ENCODE results near the gene LRP1. TPM values are rescaled to one million over a fixed set of nuclear protein-coding genes. Genes with fewer than 3 reads are reported as not detected.
A peak's percentile ranks its signal among the peaks of the same experiment; 100 is the strongest.

The LRP1 gene
- polyA plus RNA-seq, 2 donors: 29.6 to 47.6 TPM

DNA sequence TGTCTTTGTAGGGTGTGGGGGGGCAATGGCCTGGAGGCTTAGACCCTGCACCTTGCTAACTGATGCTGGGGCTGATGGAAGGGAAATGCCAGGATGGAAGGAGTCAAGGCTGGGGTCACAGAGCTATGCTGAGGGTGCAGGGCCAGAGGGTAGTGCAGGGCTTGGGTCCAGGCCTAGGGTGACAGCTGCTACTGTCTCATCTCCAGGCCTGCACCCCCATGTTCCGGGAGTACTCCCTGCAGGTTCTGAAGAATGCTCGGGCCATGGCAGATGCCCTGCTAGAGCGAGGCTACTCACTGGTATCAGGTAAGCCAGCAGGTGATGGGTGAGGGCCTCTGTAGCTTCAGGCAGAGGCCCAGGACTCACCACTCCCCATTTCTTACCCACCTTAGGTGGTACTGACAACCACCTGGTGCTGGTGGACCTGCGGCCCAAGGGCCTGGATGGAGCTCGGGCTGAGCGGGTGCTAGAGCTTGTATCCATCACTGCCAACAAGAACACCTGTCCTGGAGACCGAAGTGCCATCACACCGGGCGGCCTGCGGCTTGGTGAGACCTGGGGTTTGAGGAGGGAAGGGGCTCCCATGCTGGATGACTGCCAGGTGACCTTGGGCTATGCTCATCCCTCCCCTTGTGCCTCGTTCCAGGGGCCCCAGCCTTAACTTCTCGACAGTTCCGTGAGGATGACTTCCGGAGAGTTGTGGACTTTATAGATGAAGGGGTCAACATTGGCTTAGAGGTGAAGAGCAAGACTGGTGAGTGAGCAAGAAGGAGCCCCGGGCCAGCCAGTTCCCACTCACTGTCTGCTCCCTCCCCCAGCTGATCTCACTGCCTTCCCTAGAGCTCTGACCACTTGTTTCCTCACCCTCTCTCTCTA lies 105.3 kb downstream of the LRP1 start:
- WGBS, 2 donors: 88 to 89% methylated on average over 15 of the region's 15 CpGs
- Histone ChIP-seq H3K4me1 (ENCODE audit: control insufficient read depth in 2 of 2, insufficient read depth in 2 of 2, low read length in 1 of 2) (peaks cover 7 to 35% of the 10 kb centered on the region in 2 donors), H3K27ac (ENCODE audit: low read depth in 2 of 2, low read length in 1 of 2) (peak overlapping the region in 1 of 2 donors; percentile 11), H3K4me3 (ENCODE audit: low read depth in 1 of 2, low read length in 2 of 2) (no peak overlapping the region), H3K27me3 (ENCODE audit: control insufficient read depth in 1 of 2, insufficient read depth in 2 of 2, low read length in 2 of 2) (no peaks in the 10 kb centered on the region), H3K9me3 (ENCODE audit: control insufficient read depth in 2 of 2, insufficient read depth in 1 of 2, low read depth in 1 of 2, low read length in 1 of 2) (no peaks in the 10 kb centered on the region), H3K36me3 (ENCODE audit: control insufficient read depth in 2 of 2, insufficient read depth in 2 of 2, low read length in 1 of 2) (peaks cover 9 to 34% of the 10 kb centered on the region in 2 donors)

DNA sequence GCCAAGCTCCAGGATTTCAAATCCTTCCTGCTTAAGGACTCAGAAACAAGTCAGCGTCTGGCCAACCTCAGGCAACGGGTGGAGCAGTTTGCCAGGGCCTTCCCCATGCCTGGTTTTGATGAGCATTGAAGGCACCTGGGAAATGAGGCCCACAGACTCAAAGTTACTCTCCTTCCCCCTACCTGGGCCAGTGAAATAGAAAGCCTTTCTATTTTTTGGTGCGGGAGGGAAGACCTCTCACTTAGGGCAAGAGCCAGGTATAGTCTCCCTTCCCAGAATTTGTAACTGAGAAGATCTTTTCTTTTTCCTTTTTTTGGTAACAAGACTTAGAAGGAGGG lies 105.9 kb downstream of the LRP1 start:
- Histone ChIP-seq H3K27me3 (ENCODE audit: control insufficient read depth in 1 of 2, insufficient read depth in 2 of 2, low read length in 2 of 2) (no peaks in the 10 kb centered on the region), H3K4me1 (ENCODE audit: control insufficient read depth in 2 of 2, insufficient read depth in 2 of 2, low read length in 1 of 2) (peaks cover 7 to 39% of the 10 kb centered on the region in 2 donors), H3K27ac (ENCODE audit: low read depth in 2 of 2, low read length in 1 of 2) (peak overlapping the region in 1 of 2 donors; percentile 65), H3K36me3 (ENCODE audit: control insufficient read depth in 2 of 2, insufficient read depth in 2 of 2, low read length in 1 of 2) (peaks cover 9 to 34% of the 10 kb centered on the region in 2 donors), H3K9me3 (ENCODE audit: control insufficient read depth in 2 of 2, insufficient read depth in 1 of 2, low read depth in 1 of 2, low read length in 1 of 2) (no peaks in the 10 kb centered on the region), H3K4me3 (ENCODE audit: low read depth in 1 of 2, low read length in 2 of 2) (no peak overlapping the region)
- WGBS, 2 donors: 66 to 72% methylated on average over 3 of the region's 3 CpGs

DNA sequence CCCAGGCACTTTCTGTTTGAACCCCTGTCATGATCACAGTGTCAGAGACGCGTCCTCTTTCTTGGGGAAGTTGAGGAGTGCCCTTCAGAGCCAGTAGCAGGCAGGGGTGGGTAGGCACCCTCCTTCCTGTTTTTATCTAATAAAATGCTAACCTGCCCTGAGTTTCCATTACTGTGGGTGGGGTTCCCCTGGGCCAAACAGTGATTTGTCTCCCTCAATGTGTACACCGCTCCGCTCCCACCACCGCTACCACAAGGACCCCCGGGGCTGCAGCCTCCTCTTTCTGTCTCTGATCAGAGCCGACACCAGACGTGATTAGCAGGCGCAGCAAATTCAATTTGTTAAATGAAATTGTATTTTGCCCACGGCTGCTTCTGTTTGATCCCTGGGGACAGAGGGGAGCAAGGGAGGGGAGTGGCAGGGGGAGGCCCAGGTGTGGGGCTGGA lies 106.3 kb downstream of the LRP1 start:
- Histone ChIP-seq H3K36me3 (ENCODE audit: control insufficient read depth in 2 of 2, insufficient read depth in 2 of 2, low read length in 1 of 2) (peaks cover 9 to 34% of the 10 kb centered on the region in 2 donors), H3K4me3 (ENCODE audit: low read depth in 1 of 2, low read length in 2 of 2) (no peak overlapping the region), H3K4me1 (ENCODE audit: control insufficient read depth in 2 of 2, insufficient read depth in 2 of 2, low read length in 1 of 2) (peaks cover 7 to 41% of the 10 kb centered on the region in 2 donors), H3K27me3 (ENCODE audit: control insufficient read depth in 1 of 2, insufficient read depth in 2 of 2, low read length in 2 of 2) (no peaks in the 10 kb centered on the region), H3K9me3 (ENCODE audit: control insufficient read depth in 2 of 2, insufficient read depth in 1 of 2, low read depth in 1 of 2, low read length in 1 of 2) (no peaks in the 10 kb centered on the region), H3K27ac (ENCODE audit: low read depth in 2 of 2, low read length in 1 of 2) (peak overlapping the region; percentile 61 to 65)
- 57 to 59% methylated on average over 10 of the region's 10 CpGs for WGBS, 2 donors

DNA sequence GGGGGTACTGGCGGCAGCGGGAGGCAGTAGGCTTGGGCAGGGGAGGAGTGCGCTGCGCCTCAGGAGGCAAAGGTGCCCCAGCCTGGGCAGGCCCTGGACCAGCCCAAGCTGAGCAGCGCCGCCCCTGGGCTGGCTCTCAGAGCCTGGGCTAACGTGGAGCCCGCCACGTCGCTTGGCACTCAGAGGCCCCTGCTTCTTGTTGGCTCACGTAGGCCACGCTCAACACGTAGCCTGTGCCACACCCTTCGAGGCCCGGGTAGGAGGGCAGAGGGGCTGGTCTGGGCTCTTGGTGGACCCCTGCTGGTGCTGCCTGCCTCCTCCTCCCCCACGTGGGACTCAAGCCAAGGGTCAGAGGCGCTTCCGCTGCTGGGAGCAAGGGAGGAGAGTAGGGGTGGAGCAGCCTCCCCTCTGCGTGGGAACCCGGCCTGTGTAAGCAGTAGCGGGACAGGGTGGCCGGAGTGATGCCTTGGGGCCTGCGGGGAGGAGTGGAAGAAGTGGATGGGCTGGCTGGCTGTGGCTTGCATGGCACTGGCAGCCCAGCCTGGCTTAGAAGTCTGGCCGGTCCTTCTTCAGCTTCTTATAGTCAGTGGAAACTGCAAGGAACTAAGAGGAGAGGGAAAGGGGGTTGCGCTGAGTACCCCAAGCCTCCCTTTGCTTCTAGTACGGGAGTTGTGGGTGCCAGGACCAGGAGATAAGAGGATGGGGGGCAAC lies 106.9 kb downstream of the LRP1 start:
- Histone ChIP-seq H3K9me3 (ENCODE audit: control insufficient read depth in 2 of 2, insufficient read depth in 1 of 2, low read depth in 1 of 2, low read length in 1 of 2) (no peaks in the 10 kb centered on the region), H3K36me3 (ENCODE audit: control insufficient read depth in 2 of 2, insufficient read depth in 2 of 2, low read length in 1 of 2) (peaks cover 9 to 34% of the 10 kb centered on the region in 2 donors), H3K27me3 (ENCODE audit: control insufficient read depth in 1 of 2, insufficient read depth in 2 of 2, low read length in 2 of 2) (no peaks in the 10 kb centered on the region), H3K27ac (ENCODE audit: low read depth in 2 of 2, low read length in 1 of 2) (peak overlapping the region; percentile 61 to 65), H3K4me1 (ENCODE audit: control insufficient read depth in 2 of 2, insufficient read depth in 2 of 2, low read length in 1 of 2) (peaks cover 7 to 43% of the 10 kb centered on the region in 2 donors), H3K4me3 (ENCODE audit: low read depth in 1 of 2, low read length in 2 of 2) (peak overlapping the region; percentile 47 to 48)
- WGBS, 2 donors: 45 to 59% methylated on average over 26 of the region's 26 CpGs

DNA sequence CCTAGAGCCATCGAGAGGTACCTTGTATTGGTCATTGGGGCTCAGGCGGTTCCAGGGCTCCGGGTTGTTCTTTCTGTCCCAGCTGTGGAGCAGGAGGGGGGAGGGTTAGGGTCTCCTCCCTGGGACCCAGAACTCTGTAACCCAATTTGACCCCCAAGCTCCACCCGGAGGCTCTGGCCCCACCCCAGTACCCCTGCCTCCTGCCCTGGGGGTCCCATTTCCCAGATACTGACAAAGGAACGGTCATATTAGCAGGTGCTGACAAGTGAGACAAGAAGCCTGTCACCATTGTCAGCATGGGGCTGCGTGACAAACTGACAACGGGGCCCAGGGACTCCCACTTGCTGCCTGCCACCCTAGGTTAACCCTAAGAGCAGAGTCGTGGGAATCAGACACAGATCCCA lies 107.4 kb downstream of the LRP1 start:
- Histone ChIP-seq H3K27me3 (ENCODE audit: control insufficient read depth in 1 of 2, insufficient read depth in 2 of 2, low read length in 2 of 2) (no peaks in the 10 kb centered on the region), H3K4me1 (ENCODE audit: control insufficient read depth in 2 of 2, insufficient read depth in 2 of 2, low read length in 1 of 2) (peaks cover 4 to 43% of the 10 kb centered on the region in 2 donors), H3K36me3 (ENCODE audit: control insufficient read depth in 2 of 2, insufficient read depth in 2 of 2, low read length in 1 of 2) (peaks cover 9 to 34% of the 10 kb centered on the region in 2 donors), H3K9me3 (ENCODE audit: control insufficient read depth in 2 of 2, insufficient read depth in 1 of 2, low read depth in 1 of 2, low read length in 1 of 2) (no peaks in the 10 kb centered on the region), H3K4me3 (ENCODE audit: low read depth in 1 of 2, low read length in 2 of 2) (peak overlapping the region; percentile 47 to 48), H3K27ac (ENCODE audit: low read depth in 2 of 2, low read length in 1 of 2) (peak overlapping the region in 1 of 2 donors; percentile 65)
- WGBS, 2 donors: 51 to 60% methylated on average over 8 of the region's 8 CpGs

DNA sequence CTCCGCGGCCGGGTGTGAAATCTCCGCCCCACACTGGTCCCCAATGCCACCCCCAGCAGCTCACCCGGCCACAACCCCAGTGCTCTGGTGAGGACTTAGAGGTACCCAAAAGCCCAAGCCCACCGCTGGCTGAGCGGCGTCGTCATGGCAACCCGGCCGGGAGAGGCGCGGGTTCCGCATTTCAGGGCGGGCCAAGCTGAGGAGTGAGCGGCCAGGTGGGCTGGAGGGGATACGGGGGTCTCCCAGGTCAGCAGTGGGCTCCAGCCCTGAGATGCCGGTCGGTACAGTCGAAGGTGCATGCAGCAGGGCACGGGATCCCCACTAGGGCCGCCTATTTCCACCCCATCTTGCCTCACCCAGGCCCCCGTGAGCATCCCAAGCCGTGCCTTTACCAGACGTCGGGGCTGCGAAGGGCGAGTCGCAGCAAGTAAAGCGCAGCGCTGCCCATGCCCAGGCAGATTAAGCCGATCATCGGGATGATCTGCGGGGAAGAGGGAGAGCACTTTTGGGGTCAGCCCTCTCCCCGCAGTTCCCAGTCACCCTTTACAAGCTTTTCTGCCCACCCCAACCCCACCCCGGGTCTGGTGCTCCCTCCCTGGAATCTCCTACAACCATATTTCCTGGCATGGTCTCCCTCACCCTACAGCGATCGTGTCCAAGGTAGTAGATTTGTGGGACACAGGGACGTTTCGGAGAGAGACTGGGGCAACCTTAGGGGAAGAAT lies 108.1 kb downstream of the LRP1 start:
- no peaks in the 10 kb centered on the region for H3K27me3 ChIP-seq (ENCODE audit: control insufficient read depth in 1 of 2, insufficient read depth in 2 of 2, low read length in 2 of 2)
- 14 to 18% methylated on average over 36 to 40 of the region's 40 CpGs for WGBS, 2 donors
- peaks cover 9 to 48% of the 10 kb centered on the region in 2 donors for H3K4me1 ChIP-seq (ENCODE audit: control insufficient read depth in 2 of 2, insufficient read depth in 2 of 2, low read length in 1 of 2)
- no peaks in the 10 kb centered on the region for H3K9me3 ChIP-seq (ENCODE audit: control insufficient read depth in 2 of 2, insufficient read depth in 1 of 2, low read depth in 1 of 2, low read length in 1 of 2)
- H3K27ac ChIP-seq (ENCODE audit: low read depth in 2 of 2, low read length in 1 of 2): peak overlapping the region in 1 of 2 donors; percentile 65
- H3K36me3 ChIP-seq (ENCODE audit: control insufficient read depth in 2 of 2, insufficient read depth in 2 of 2, low read length in 1 of 2): peaks cover 9 to 30% of the 10 kb centered on the region in 2 donors
- peak overlapping the region; percentile 47 to 48 for H3K4me3 ChIP-seq (ENCODE audit: low read depth in 1 of 2, low read length in 2 of 2)

DNA sequence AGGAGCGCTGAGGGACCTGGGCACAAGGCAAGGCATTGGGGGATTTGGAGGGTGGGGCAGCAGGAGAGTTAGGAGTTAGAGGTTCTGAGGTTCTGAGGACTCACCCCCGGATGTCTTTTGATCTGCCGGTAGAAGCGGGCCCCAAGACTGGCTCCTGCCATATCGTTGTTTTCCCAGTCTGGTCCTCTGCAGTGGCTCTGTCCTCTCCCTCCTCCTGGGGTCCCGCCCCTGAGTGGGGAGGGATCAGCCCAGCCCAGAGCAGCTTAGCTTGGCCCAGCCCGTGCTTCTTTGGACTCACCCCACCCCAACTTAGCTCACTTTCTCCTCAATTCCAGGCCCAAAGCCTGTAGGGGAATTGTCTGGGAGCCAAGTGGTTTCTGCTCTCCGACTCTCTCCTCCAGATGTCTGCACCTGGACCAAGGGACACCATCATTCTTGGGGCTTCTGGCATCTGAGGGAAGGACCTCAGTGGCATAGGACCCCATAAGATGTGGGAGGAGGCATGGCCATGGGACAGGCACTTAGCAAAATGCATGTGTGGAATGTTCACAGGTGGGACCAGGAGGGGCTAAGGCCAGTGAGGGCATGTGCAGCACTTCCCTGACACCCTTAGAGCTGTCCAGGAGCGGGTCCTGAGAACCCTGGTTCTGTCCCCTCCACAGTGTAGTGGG lies 108.8 kb downstream of the LRP1 start:
- Histone ChIP-seq H3K9me3 (ENCODE audit: control insufficient read depth in 2 of 2, insufficient read depth in 1 of 2, low read depth in 1 of 2, low read length in 1 of 2) (no peaks in the 10 kb centered on the region), H3K4me3 (ENCODE audit: low read depth in 1 of 2, low read length in 2 of 2) (peak overlapping the region; percentile 47 to 48), H3K4me1 (ENCODE audit: control insufficient read depth in 2 of 2, insufficient read depth in 2 of 2, low read length in 1 of 2) (peaks cover 11 to 50% of the 10 kb centered on the region in 2 donors), H3K27ac (ENCODE audit: low read depth in 2 of 2, low read length in 1 of 2) (peak overlapping the region in 1 of 2 donors; percentile 72), H3K36me3 (ENCODE audit: control insufficient read depth in 2 of 2, insufficient read depth in 2 of 2, low read length in 1 of 2) (peaks cover 9 to 23% of the 10 kb centered on the region in 2 donors), H3K27me3 (ENCODE audit: control insufficient read depth in 1 of 2, insufficient read depth in 2 of 2, low read length in 2 of 2) (peaks cover 0 to 1% of the 10 kb centered on the region in 2 donors)
- WGBS, 2 donors: 18 to 20% methylated on average over 9 of the region's 9 CpGs

DNA sequence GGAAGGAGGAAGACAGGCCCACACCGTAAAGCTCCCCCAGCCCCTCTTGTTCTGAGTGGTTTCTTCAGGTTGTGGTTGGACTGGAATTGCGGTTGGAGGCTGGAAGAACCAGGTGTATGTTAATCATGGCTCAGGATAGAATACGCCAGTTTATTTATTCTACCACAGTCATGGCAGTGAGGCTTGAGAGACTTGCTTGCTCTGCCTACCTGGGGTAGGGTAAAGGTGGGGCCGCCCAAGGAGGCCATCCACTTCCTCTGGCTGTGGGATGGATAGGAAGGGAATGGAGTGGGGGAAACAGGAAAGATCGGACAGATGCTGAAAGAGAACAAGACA lies 109.3 kb downstream of the LRP1 start:
- peak overlapping the region in 1 of 2 donors; percentile 72 for H3K27ac ChIP-seq (ENCODE audit: low read depth in 2 of 2, low read length in 1 of 2)

More for the DNA sequence above, 109.3 kb downstream of the LRP1 start:
- Histone ChIP-seq H3K9me3 (ENCODE audit: control insufficient read depth in 2 of 2, insufficient read depth in 1 of 2, low read depth in 1 of 2, low read length in 1 of 2) (no peaks in the 10 kb centered on the region), H3K27me3 (ENCODE audit: control insufficient read depth in 1 of 2, insufficient read depth in 2 of 2, low read length in 2 of 2) (peaks cover 0 to 5% of the 10 kb centered on the region in 2 donors), H3K4me3 (ENCODE audit: low read depth in 1 of 2, low read length in 2 of 2) (no peak overlapping the region), H3K4me1 (ENCODE audit: control insufficient read depth in 2 of 2, insufficient read depth in 2 of 2, low read length in 1 of 2) (peaks cover 14 to 53% of the 10 kb centered on the region in 2 donors), H3K36me3 (ENCODE audit: control insufficient read depth in 2 of 2, insufficient read depth in 2 of 2, low read length in 1 of 2) (peaks cover 4 to 18% of the 10 kb centered on the region in 2 donors)
- 29 to 34% methylated on average over 5 of the region's 5 CpGs for WGBS, 2 donors

Measured in esophagus (tissue), 2 donors.